ENCODE results near the gene KLHL7.

The KLHL7 gene, protein sequence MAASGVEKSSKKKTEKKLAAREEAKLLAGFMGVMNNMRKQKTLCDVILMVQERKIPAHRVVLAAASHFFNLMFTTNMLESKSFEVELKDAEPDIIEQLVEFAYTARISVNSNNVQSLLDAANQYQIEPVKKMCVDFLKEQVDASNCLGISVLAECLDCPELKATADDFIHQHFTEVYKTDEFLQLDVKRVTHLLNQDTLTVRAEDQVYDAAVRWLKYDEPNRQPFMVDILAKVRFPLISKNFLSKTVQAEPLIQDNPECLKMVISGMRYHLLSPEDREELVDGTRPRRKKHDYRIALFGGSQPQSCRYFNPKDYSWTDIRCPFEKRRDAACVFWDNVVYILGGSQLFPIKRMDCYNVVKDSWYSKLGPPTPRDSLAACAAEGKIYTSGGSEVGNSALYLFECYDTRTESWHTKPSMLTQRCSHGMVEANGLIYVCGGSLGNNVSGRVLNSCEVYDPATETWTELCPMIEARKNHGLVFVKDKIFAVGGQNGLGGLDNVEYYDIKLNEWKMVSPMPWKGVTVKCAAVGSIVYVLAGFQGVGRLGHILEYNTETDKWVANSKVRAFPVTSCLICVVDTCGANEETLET

DNA sequence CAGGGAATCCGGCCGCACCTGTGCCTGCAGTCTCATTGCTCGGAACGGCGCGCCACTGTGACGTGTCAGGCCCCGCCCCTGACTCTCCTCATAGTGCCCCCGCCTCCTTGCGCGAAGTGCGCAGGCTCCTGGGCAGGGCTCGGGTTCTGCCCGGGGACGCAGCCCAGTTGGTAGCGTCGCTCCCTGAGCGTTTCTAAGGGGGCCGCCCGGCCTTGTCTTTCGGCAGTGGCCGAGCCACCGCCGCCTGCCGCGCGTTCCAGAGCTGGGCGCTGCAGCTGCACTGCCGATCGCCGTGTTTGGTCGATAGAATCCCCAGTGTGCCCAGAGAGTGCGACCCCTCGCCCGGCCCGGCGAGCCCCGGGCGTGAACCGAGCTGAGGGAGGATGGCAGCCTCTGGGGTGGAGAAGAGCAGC lies at the start of gene KLHL7:
TSS of gene KLHL7 (plus strand) at position 142 of the 413 bp plus-strand sequence. CDS start at position 384, 242 bp downstream.
- TF ChIP-seq, protein P1, sequence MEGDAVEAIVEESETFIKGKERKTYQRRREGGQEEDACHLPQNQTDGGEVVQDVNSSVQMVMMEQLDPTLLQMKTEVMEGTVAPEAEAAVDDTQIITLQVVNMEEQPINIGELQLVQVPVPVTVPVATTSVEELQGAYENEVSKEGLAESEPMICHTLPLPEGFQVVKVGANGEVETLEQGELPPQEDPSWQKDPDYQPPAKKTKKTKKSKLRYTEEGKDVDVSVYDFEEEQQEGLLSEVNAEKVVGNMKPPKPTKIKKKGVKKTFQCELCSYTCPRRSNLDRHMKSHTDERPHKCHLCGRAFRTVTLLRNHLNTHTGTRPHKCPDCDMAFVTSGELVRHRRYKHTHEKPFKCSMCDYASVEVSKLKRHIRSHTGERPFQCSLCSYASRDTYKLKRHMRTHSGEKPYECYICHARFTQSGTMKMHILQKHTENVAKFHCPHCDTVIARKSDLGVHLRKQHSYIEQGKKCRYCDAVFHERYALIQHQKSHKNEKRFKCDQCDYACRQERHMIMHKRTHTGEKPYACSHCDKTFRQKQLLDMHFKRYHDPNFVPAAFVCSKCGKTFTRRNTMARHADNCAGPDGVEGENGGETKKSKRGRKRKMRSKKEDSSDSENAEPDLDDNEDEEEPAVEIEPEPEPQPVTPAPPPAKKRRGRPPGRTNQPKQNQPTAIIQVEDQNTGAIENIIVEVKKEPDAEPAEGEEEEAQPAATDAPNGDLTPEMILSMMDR (conservative IDR thresholded peaks at IDR 0.05; ENCODE audit: low read depth, low read length), result no peak
- no peaks in the 10 kb centered on the region for H4K20me1 ChIP-seq (ENCODE audit: insufficient read depth)
- no peaks in the 10 kb centered on the region for H3K27me3 ChIP-seq (ENCODE audit: insufficient read depth, low read depth)
- H3K27ac ChIP-seq, result peak within 1 kb of the TSS; percentile 69
- H3K36me3 ChIP-seq (ENCODE audit: insufficient read depth), result no peaks in the 10 kb centered on the region
- peak within 1 kb of the TSS; percentile 73 for H3K9ac ChIP-seq
- peak within 1 kb of the TSS; percentile 100 for H2AFZ ChIP-seq (ENCODE audit: low read depth)
- peak within 1 kb of the TSS; percentile 95 for H3K4me2 ChIP-seq
- peak within 1 kb of the TSS; percentile 33 for H3K4me3 ChIP-seq (IDR thresholded peaks at IDR 0.05; ENCODE audit: insufficient read depth, low read depth, low read length)
- peaks cover 18% of the 10 kb centered on the region for H3K4me1 ChIP-seq (ENCODE audit: low read depth, poor library complexity, severe bottlenecking)
- peaks cover 14% of the 10 kb centered on the region; the same call in 1 of the 2 replicates for H3K79me2 ChIP-seq (ENCODE audit: insufficient read depth, low read depth)

DNA sequence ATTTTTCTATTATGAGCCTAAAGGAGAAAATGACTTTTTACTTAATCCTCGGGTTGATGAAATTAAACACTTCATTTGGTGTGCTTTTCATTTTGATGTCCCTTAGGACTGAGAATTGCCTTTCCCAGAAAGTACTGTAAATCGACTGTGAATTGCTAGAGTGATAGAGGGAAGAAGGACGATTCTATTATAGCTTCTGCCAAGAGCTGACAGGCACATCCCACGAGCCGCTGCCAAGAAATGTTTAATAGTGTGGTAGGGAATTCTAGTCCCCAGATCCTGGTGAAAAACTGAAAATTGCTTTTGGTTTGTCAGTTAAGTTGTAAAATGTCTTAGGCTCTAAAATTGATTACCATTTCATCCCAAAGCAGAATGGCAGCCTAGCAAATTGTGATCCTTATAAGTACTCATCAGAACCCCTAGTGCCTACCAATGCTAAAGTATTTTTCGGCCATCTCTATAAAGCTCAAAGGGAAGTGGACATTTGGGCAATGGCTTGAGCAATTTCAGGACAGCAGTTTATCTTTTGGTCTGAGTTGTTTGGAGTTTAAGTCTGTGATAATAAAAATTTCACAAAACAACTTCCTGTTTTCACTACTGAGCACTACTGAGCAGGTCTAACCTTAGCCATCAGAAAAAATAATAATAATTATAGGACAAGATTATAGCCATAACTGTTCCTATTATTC lies 47.0 kb upstream of the KLHL7 start:
- no peaks in the 10 kb centered on the region for H3K36me3 ChIP-seq (ENCODE audit: insufficient read depth)
- no peaks in the 10 kb centered on the region for H3K4me1 ChIP-seq (ENCODE audit: low read depth, poor library complexity, severe bottlenecking)
- H3K27ac ChIP-seq, result no peak overlapping the region
- H2AFZ ChIP-seq (ENCODE audit: low read depth), result no peak overlapping the region
- H3K4me3 ChIP-seq (IDR thresholded peaks at IDR 0.05; ENCODE audit: insufficient read depth, low read depth, low read length), result no peak overlapping the region
- no peaks in the 10 kb centered on the region for H3K79me2 ChIP-seq (ENCODE audit: insufficient read depth, low read depth)
- H3K4me2 ChIP-seq, result no peak overlapping the region
- TF ChIP-seq, protein P1 (conservative IDR thresholded peaks at IDR 0.05; ENCODE audit: low read depth, low read length), result no peak
- no peaks in the 10 kb centered on the region for H3K27me3 ChIP-seq (ENCODE audit: insufficient read depth, low read depth)
- no peak overlapping the region for H3K9ac ChIP-seq
- H4K20me1 ChIP-seq (ENCODE audit: insufficient read depth), result no peaks in the 10 kb centered on the region

DNA sequence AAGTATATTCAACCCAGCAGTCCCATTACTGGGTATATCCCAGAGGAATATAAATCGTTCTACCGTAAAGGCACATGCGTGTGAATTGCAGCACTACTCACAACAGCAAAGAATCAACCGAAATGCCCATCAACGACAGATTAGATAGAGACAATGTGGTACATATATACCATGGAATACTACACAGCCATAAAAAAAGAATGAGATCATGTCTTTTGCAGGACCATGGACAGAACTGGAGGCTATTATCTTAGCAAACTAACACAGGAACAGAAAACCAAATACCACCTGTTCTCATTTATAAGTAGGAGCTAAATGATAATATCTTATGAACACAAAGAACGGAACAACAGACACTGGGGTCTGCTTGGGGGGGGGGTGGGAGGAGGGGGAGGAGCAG lies 44.3 kb upstream of the KLHL7 start:
- TF ChIP-seq, protein P1 (conservative IDR thresholded peaks at IDR 0.05; ENCODE audit: low read depth, low read length), result no peak
- no peak overlapping the region for H3K27ac ChIP-seq
- no peak overlapping the region for H2AFZ ChIP-seq (ENCODE audit: low read depth)

DNA sequence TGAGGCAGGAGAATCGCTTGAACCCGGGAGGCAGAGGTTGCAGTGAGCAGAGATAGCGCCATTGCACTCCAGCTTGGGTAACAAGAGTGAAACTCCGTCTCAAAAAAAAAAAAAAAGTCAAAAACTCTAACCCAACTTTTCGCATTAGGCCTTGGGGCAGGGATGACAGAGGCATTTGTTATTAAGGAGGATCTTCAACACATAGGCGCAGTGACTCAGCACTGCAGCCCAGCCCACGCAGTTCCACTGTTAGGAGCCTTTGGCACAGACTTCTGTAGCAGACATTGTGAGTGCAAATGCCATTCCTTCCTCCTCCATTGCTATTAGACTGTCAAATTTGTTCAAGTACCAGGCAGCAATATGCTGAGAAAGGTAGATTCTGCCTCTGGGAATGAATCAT lies 43.1 kb upstream of the KLHL7 start:
- Histone ChIP-seq H3K9ac (no peak overlapping the region), H4K20me1 (ENCODE audit: insufficient read depth) (no peaks in the 10 kb centered on the region), H3K79me2 (ENCODE audit: insufficient read depth, low read depth) (no peaks in the 10 kb centered on the region), H3K27me3 (ENCODE audit: insufficient read depth, low read depth) (no peaks in the 10 kb centered on the region), H3K4me2 (no peak overlapping the region), H3K36me3 (ENCODE audit: insufficient read depth) (no peaks in the 10 kb centered on the region), H3K4me1 (ENCODE audit: low read depth, poor library complexity, severe bottlenecking) (no peaks in the 10 kb centered on the region), H3K27ac (no peak overlapping the region), H3K4me3 (IDR thresholded peaks at IDR 0.05; ENCODE audit: insufficient read depth, low read depth, low read length) (no peak overlapping the region), H2AFZ (ENCODE audit: low read depth) (no peak overlapping the region)
- TF ChIP-seq, protein P1 (conservative IDR thresholded peaks at IDR 0.05; ENCODE audit: low read depth, low read length), result no peak

More for the DNA sequence above, 44.3 kb upstream of the KLHL7 start:
- Histone ChIP-seq H3K4me1 (ENCODE audit: low read depth, poor library complexity, severe bottlenecking) (no peaks in the 10 kb centered on the region), H3K36me3 (ENCODE audit: insufficient read depth) (no peaks in the 10 kb centered on the region), H4K20me1 (ENCODE audit: insufficient read depth) (no peaks in the 10 kb centered on the region), H3K27me3 (ENCODE audit: insufficient read depth, low read depth) (no peaks in the 10 kb centered on the region), H3K79me2 (ENCODE audit: insufficient read depth, low read depth) (no peaks in the 10 kb centered on the region), H3K4me2 (no peak overlapping the region), H3K4me3 (IDR thresholded peaks at IDR 0.05; ENCODE audit: insufficient read depth, low read depth, low read length) (no peak overlapping the region), H3K9ac (no peak overlapping the region)
